ENCODE measurements around the gene POLRMT.
"Not testable (repeated sequence)": the region's sequence is repeated elsewhere in the genome, so short reads cannot be mapped to it uniquely, and the experiment has no call there.

DNA sequence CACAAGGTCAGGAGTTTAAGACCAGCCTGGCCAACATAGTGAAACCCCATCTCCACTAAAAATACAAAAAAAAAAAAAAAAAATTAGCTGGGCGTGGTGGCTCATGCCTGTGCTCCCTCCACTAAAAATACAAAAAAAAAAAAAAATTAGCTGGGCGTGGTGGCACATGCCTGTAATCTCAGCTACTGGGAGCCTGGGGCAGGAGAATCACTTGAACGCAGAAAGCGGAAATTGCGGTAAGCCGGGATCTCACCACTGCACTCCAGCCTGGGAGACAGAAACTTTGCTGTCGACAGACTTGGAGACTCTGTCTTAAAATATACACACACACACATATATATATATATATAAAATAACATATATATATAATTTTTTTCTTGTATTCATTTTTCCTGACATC lies 6.8 kb downstream of the POLRMT start:
- not testable (repeated sequence) for TF ChIP-seq RAD21 (IDR thresholded peaks at IDR 0.05; ENCODE audit: low read length); CHD2 (IDR thresholded peaks at IDR 0.05; ENCODE audit: low read length, partially characterized antibody); POLR2AphosphoS5 (IDR thresholded peaks at IDR 0.05; ENCODE audit: low read depth, low read length); JUND (IDR thresholded peaks at IDR 0.05); FOXM1 (IDR thresholded peaks at IDR 0.05; ENCODE audit: low read depth); RFX5 (IDR thresholded peaks at IDR 0.05; ENCODE audit: low read length); EP300 (IDR thresholded peaks at IDR 0.05; ENCODE audit: borderline replicate concordance in 1 of 2, low read depth in 1 of 2, low read length in 1 of 2)
- TF ChIP-seq, protein P1, sequence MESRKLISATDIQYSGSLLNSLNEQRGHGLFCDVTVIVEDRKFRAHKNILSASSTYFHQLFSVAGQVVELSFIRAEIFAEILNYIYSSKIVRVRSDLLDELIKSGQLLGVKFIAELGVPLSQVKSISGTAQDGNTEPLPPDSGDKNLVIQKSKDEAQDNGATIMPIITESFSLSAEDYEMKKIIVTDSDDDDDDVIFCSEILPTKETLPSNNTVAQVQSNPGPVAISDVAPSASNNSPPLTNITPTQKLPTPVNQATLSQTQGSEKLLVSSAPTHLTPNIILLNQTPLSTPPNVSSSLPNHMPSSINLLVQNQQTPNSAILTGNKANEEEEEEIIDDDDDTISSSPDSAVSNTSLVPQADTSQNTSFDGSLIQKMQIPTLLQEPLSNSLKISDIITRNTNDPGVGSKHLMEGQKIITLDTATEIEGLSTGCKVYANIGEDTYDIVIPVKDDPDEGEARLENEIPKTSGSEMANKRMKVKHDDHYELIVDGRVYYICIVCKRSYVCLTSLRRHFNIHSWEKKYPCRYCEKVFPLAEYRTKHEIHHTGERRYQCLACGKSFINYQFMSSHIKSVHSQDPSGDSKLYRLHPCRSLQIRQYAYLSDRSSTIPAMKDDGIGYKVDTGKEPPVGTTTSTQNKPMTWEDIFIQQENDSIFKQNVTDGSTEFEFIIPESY (IDR thresholded peaks at IDR 0.05; ENCODE audit: borderline replicate concordance, low read depth): not testable (repeated sequence)
- TF ChIP-seq, protein P2, sequence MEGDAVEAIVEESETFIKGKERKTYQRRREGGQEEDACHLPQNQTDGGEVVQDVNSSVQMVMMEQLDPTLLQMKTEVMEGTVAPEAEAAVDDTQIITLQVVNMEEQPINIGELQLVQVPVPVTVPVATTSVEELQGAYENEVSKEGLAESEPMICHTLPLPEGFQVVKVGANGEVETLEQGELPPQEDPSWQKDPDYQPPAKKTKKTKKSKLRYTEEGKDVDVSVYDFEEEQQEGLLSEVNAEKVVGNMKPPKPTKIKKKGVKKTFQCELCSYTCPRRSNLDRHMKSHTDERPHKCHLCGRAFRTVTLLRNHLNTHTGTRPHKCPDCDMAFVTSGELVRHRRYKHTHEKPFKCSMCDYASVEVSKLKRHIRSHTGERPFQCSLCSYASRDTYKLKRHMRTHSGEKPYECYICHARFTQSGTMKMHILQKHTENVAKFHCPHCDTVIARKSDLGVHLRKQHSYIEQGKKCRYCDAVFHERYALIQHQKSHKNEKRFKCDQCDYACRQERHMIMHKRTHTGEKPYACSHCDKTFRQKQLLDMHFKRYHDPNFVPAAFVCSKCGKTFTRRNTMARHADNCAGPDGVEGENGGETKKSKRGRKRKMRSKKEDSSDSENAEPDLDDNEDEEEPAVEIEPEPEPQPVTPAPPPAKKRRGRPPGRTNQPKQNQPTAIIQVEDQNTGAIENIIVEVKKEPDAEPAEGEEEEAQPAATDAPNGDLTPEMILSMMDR (IDR thresholded peaks at IDR 0.05): not testable (repeated sequence)
- TF ChIP-seq, protein P3, sequence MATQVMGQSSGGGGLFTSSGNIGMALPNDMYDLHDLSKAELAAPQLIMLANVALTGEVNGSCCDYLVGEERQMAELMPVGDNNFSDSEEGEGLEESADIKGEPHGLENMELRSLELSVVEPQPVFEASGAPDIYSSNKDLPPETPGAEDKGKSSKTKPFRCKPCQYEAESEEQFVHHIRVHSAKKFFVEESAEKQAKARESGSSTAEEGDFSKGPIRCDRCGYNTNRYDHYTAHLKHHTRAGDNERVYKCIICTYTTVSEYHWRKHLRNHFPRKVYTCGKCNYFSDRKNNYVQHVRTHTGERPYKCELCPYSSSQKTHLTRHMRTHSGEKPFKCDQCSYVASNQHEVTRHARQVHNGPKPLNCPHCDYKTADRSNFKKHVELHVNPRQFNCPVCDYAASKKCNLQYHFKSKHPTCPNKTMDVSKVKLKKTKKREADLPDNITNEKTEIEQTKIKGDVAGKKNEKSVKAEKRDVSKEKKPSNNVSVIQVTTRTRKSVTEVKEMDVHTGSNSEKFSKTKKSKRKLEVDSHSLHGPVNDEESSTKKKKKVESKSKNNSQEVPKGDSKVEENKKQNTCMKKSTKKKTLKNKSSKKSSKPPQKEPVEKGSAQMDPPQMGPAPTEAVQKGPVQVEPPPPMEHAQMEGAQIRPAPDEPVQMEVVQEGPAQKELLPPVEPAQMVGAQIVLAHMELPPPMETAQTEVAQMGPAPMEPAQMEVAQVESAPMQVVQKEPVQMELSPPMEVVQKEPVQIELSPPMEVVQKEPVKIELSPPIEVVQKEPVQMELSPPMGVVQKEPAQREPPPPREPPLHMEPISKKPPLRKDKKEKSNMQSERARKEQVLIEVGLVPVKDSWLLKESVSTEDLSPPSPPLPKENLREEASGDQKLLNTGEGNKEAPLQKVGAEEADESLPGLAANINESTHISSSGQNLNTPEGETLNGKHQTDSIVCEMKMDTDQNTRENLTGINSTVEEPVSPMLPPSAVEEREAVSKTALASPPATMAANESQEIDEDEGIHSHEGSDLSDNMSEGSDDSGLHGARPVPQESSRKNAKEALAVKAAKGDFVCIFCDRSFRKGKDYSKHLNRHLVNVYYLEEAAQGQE (IDR thresholded peaks at IDR 0.05; ENCODE audit: low read depth, low read length): not testable (repeated sequence)

Data from SK-N-SH (cell line).